T1000 (cell line): ENCODE measurements around the gene MYDGF.

Source experiments
- DNase-seq: peaks from one replicate; lab custom pipeline; 2025; ENCODE audit warnings: mixed read lengths; lab: John Stamatoyannopoulos, UW

Gene MYDGF

DNA sequence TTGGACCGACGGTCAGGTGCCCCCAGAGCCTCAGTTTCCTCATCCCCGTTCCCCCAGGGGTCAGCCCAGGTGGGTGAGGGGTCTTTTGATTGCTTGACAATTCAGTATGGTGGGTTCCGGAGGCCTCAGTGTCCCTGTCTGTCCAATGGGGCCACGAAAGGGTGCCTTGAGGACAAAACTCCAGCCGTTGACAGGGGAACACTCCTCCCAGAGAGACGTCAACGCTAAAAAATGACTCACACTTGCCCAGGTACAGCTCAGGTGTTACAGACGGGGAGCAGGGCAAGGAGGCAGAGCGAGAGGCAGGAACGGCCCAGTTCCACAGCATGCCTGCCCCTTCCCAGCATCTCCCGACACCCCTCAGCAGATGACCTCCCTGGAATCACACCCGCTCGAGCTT, 29.0 kb downstream of the MYDGF start:
- no peak for DNase-seq

DNA sequence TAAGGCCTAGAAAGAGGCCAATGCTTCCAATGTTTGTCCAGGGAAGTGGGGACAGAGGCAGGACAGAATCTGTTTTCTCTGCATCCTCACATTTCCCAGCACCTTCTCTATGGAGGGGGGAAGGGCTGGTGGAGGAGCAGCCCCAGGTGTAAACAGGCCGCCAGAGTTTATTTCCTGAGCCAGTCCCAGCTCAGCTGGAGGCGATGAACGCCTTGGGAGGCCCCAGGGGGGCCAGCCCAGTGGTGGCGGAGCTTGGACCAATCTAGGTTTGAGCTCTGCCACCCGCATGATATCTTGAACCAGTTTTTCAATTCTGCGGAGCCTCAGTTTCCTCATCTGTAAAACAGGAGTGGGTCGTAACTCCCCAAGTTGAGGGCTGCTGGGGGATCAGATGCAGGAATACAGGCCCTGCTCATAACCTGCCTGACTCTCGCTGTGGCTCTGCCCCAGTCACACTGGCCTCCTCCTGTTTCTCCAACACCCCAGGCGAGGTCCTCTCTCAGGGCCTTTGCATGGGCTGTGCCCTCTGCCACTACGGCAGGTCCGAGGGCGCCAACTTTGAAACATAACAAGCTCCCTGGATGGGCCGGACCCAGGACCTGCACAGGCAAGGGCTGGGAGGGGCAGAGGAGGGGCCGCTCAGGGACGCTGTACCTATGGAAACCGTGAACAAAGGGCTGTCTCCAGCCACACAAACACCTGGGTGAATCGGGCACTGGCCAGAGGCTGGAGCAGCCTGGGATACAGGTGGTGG, 29.7 kb downstream of the MYDGF start:
- DNase-seq, result no peak

DNA sequence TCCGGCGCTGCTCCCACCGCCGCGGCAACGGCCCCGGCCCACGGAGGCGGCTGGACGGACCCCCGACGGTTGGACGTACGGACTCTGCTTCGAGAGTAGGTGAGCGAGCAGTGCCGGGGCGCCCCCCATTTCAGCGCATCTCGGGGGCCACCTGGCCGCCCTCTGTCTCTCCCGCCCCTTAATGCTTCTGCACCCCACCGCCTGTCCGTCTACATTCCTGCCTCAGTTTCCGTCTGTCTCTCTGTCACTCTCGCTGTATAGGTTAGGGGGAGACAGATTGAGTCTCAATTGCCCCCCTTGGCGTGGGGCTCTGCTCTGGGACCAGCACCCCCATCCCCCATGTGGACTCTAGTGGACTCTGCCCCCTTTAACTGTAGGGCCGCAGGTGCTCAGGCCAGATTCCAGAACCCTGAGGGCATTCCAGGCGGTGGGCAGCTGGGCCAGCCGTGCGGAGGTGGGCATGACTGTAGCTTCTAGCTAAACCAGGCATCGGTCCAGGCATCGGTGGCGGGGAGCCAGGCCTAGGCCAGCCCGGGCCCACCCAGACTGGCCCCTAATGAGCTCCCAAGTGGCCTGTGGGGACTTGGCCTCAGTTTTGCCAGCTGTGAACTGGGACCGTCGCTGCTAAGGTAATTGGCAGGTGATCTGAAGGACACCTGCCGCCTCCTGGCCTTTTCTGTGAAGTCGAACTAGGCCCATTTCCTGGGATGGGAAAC, 30.5 kb downstream of the MYDGF start:
- peak; percentile 18 for DNase-seq

DNA sequence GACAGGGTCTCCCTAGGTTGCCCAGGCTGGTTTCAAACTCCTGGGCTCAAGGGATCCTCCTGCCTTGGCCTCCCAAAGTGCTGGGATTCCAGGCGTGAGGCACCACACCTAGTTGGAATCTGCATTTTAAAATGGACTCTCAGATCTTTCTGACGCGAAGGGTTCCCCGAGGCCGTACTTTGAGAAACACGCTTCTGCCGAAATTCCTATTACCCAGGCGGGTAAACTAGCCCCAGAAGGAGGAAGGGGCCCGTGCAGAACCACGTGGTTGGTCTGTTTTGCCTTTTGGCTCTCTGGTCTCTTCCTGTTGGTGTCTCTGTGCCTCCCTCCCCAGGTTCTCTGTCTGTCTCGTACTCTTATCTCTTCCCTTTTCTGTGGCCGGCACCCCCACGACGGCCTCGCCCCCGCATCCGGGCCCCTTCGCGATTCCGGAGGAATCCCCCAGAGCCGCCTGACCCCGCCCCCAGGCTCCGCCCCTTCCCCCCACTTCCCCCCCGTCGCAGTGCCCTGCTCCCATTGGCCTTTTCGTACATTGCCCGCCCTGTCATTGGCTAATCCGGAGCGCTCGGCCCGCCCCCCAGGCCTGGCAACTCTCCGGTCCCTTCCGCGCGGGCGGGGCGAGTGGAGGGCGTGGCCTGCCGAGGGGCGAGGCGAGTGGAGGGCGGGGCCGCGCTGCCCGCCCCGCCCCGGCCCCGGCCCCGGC, 31.2 kb downstream of the MYDGF start, which contains the start of gene TNFAIP8L1:
Gene TNFAIP8L1, plus strand, starts transcription at position 689 of the 703 bp plus-strand sequence. CDS start 12,354 bp downstream, outside the sequence.
- peak; percentile 94 for DNase-seq

- no peak for DNase-seq
Observed at GRCh38 chr19:4638317-4638716, 31.8 kb downstream of the MYDGF start.

- no peak for DNase-seq
Observed at GRCh38 chr19:4636761-4637160, 33.4 kb downstream of the MYDGF start.

GRCh38 chr19:4636151-4636717, 33.9 kb downstream of the MYDGF start:
- peak; percentile 40 for DNase-seq

DNA sequence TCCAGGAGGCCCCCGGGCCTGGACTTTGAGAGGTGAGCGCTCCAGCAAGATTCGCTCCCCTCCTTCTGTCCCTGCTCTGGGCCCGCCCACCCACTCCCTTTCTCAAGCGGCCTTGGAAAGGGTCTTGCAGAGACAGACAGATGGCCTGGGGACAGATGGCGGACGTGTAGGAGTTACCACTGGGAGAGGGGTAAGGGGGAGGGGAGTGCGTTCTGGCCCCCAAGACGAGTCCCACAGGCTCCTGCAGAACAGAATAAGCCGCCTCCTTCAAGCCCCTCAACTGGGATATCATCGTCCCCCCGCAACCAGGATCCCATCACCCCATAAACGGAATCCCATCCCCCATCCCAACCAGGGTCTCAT, 34.4 kb downstream of the MYDGF start:
- no peak for DNase-seq

GRCh38 chr19:4633140-4633967, 36.8 kb downstream of the MYDGF start:
- DNase-seq, result peak; percentile 51

DNA sequence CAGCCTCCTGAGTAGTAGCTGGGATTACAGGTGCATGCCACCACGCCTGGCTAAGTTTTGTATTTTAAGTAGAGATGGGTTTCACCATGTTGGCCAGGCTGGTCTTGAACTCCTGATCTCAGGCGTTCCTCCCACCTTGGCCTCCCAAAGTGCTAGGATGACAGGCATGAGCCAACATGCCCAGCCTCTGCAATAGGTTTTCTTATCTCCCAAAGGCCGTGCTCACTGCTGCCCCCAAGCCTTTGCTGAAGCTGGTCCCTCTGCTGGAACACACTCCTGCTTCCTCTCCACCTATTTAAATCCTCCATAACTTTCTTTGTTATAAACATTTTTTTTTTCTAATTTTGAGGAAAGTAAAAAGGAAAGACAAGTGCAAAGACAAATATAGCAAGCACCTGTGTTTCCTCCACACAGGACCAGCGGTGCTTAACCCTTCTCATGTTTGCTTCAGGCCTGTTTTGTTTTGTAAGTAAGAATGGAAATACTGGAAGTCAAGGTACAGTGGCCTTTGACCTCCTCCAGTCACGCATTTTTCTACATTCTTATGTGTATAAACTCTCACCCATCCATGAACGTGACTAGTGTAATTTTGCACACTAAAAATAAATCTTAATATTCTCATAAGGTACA, 45.3 kb downstream of the MYDGF start:
- no peak for DNase-seq

DNA sequence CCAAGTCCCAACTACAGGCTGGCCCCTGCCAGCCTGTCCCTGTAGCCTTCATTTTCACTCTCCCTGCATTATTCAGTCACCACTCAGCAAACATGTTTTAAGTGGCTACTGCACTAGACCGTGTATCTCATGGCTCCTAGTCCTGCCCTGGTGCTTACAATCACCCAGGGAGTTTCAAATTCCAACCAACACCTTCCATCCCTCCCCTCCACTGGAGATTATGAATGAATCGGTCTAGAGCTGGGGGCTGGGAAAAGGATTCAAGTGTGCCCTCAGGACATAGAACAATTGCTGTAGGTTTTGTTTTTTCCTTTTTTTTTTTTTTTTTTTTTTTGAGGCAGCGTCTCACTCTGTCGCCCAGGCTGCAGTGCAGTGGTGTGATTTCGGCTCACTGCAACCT, 45.8 kb downstream of the MYDGF start:
- DNase-seq, result no peak

- no peak for DNase-seq
Observed at GRCh38 chr19:4622695-4623421, 47.3 kb downstream of the MYDGF start.

GRCh38 chr19:4620675-4621074, 49.5 kb downstream of the MYDGF start:
- no peak for DNase-seq

GRCh38 chr19:4619668-4620294, 50.4 kb downstream of the MYDGF start:
- DNase-seq, result no peak

GRCh38 chr19:4618019-4618418, 52.1 kb downstream of the MYDGF start:
- no peak for DNase-seq

DNA sequence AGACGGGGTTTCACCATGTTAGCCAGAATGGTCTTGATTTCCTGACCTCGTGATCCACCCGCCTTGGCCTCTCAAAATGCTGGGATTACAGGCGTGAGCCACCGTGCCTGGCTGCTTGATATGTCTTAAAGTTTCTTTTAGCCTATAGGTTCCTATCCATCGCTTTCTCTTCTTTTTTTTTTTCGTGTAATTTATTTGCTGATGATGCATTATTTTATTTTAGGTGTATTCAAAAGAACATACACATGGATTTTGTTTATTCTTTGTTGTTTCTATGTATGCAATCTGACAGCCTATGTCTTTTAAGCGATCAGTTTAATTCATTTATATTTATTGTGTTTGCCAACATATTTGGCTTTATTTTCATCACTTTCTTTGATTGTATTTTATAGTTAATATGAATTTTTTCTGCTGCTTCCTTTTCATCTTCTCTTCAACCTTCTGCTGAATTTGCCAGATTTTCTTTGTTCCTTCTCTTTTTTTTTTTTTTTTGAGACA, 56.8 kb downstream of the MYDGF start:
- DNase-seq, result no peak

DNA sequence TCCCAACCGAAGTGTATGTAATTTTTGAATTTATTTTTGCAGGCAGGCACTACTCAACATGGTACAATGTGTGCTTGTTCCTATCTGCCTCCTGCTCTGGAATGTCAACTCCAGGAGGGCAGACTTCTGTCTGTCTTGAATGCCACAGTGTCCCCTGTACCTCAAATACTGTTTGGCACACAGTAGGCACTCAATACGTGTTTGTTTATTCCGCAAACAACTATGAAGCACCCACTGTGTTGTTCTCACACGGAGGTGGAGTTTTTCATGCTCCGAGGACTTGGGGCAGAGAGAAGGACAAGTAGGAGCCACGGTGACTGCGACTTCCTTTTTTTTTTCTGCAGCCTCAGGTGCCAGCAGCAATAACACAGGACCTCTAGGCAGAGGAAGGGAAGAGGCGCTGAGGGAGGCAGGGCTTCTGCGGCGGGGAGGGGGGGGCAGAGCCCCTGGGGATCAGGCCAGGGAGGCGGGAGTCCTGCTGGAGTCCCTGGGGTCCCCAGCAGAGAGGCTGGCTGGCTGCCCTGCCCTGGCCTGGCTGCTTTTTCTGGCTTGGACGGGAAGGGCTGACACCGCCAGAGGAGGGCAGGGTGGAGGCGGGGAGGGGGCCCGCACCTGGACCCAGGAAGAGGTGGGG, 60.1 kb downstream of the MYDGF start:
- DNase-seq, result peak; percentile 3
